ENCODE measurements around the gene DPYD.

Gene DPYD

GRCh38 chr1:97936976-97937375 is 16.1 kb upstream of the DPYD start:
- H3K4me3 ChIP-seq (ENCODE audit: low read length) = no peak overlapping the region
- DNase-seq (ENCODE audit: low read depth) = no peak
- TF ChIP-seq, protein P1, sequence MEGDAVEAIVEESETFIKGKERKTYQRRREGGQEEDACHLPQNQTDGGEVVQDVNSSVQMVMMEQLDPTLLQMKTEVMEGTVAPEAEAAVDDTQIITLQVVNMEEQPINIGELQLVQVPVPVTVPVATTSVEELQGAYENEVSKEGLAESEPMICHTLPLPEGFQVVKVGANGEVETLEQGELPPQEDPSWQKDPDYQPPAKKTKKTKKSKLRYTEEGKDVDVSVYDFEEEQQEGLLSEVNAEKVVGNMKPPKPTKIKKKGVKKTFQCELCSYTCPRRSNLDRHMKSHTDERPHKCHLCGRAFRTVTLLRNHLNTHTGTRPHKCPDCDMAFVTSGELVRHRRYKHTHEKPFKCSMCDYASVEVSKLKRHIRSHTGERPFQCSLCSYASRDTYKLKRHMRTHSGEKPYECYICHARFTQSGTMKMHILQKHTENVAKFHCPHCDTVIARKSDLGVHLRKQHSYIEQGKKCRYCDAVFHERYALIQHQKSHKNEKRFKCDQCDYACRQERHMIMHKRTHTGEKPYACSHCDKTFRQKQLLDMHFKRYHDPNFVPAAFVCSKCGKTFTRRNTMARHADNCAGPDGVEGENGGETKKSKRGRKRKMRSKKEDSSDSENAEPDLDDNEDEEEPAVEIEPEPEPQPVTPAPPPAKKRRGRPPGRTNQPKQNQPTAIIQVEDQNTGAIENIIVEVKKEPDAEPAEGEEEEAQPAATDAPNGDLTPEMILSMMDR (conservative IDR thresholded peaks at IDR 0.05; ENCODE audit: low read length) = no peak

- TF ChIP-seq, protein P1 (conservative IDR thresholded peaks at IDR 0.05; ENCODE audit: low read length) = no peak
- DNase-seq (ENCODE audit: low read depth) = no peak
- H3K4me3 ChIP-seq (ENCODE audit: low read length) = no peak overlapping the region
Measured at GRCh38 chr1:97934491-97934890, 13.7 kb upstream of the DPYD start.

DNA sequence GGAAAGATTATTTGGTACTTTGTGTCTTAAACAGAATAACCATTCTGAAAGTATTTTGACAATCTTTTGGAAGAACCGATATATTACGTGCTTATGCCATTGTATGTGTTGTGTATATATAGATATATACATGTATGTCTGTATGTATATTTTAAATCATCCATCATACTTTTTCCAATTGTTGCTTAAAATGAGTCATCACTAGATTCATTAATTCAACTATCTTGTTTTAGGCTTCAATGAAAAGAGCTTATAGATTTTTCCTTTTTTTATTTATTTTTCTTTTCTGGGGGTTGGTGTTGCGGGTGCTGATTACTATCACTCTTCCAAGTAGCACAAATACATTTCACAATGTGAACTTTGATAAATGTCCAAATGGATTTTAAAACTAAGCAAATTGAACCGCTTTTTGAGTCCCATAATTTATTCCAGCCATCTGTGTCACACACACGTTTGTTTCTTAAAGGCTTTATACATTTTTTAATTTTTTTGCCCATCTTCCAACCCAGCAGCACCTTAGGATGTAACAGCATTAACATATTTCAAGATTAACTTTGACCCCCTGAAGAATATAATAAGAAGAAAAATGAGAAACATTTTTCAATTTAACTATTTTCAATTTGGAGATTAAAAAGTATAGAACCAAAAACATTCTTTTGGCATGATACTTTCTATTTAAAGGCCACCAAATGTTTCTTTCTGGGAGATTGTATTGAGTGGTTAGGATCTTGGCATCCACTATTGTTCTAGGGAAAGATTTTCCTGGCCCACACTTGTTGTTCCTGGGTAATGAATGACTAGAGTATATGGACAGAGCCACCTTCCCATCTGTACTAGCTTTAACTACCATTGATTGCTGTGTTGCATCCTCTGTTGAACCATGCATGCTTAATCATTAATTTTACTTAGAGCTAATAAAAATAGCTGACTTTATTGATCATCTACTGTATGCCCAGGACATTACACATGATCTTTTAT is 9.3 kb upstream of the DPYD start:
- H3K4me3 ChIP-seq (ENCODE audit: low read length) = no peak overlapping the region
- no peak for DNase-seq (ENCODE audit: low read depth)
- TF ChIP-seq, protein P1 (conservative IDR thresholded peaks at IDR 0.05; ENCODE audit: low read length) = no peak

DNA sequence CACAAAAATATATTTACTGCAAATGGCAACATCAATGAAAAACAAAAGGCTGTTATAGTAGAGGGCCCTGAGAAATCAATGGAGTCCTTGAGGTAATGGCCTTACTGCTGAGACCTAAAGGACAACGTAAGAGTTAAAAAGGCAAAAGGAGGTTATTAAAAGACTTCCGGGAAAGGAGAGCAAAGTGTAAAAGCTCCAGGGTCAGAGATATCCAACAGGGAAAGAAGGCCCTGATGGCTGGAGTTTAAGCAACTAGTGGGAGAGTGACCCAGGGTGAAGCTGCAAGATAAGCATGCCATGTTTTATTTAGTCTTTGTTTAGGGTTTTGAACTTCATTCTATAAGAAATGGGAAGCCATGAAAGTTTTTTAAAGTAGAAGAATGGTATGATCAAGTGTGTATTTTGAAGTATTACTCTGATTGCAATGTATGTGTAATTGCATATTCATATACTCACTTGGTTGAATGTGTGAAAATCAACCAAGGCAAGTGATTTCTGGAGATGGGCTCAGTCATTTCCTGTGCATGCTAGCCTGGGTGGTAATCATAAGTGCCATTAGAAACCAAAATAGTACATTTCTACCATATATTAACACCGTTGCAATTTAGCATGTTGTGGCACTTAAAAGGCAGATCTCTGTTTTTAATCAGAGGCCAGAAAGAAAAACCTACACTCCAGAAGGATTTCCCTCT is 5.3 kb upstream of the DPYD start:
- H3K4me3 ChIP-seq (ENCODE audit: low read length) = no peak overlapping the region
- TF ChIP-seq, protein P1 (conservative IDR thresholded peaks at IDR 0.05; ENCODE audit: low read length) = no peak

GRCh38 chr1:97925151-97925550 is 4.3 kb upstream of the DPYD start:
- no peak for DNase-seq (ENCODE audit: low read depth)
- TF ChIP-seq, protein P1 (conservative IDR thresholded peaks at IDR 0.05; ENCODE audit: low read length) = no peak

More for the DNA sequence above, 5.3 kb upstream of the DPYD start:
- no peak for DNase-seq (ENCODE audit: low read depth)

DNA sequence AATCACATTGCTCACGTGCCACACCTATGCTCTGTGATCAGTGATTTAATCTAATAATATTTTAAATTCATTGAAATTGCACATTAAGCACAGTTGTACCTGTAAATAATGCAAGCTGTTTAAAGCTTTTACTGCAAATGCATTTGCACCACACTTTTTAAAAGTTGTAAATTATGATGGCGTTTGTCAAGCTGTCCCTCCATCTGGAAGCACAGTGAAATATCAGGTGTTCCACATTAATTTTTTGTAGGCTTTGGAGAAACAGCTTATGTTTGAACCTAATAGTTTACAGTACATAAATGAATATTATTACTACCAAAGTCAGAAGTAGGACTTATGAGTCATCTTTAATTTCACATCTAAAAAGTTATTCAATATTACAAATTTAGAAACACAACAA is 3.0 kb upstream of the DPYD start:
- DNase-seq (ENCODE audit: low read depth) = no peak
- no peak overlapping the region for H3K4me3 ChIP-seq (ENCODE audit: low read length)
- TF ChIP-seq, protein P1 (conservative IDR thresholded peaks at IDR 0.05; ENCODE audit: low read length) = no peak

More at GRCh38 chr1:97925151-97925550, 4.3 kb upstream of the DPYD start:
- no peak overlapping the region for H3K4me3 ChIP-seq (ENCODE audit: low read length)

Measured in AG10803 (cell line).